Fibroblast of skin of right quadriceps (primary cell): ENCODE results near the gene ULBP2.
A peak's percentile ranks its signal among the peaks of the same experiment; 100 is the strongest.
"Not testable (repeated sequence)": the region's sequence is repeated elsewhere in the genome, so short reads cannot be mapped to it uniquely, and the experiment has no call there.

ENCODE experiments used
- DNase-seq: peaks from one replicate; pipeline ENCODE4 v3.0.0-alpha.2; 2013

The ULBP2 gene

GRCh38 chr6:149929422-149929821 lies 12.4 kb upstream of the ULBP2 start:
- DNase-seq, result no peak

GRCh38 chr6:149931501-149931900 lies 10.3 kb upstream of the ULBP2 start:
- DNase-seq, result no peak

- no peak for DNase-seq
These were observed 8.8 kb upstream of the ULBP2 start for GRCh38 chr6:149933036-149933435.

- DNase-seq, result no peak
These were observed 8.4 kb upstream of the ULBP2 start for GRCh38 chr6:149933461-149933860.

GRCh38 chr6:149934249-149935156 lies 7.3 kb upstream of the ULBP2 start:
- peak; percentile 73 for DNase-seq

- DNase-seq, result no peak
These were observed 6.6 kb upstream of the ULBP2 start for GRCh38 chr6:149935246-149935645.

GRCh38 chr6:149935668-149936067 lies 6.1 kb upstream of the ULBP2 start:
- DNase-seq, result no peak

GRCh38 chr6:149936743-149937142 lies 5.1 kb upstream of the ULBP2 start:
- DNase-seq, result no peak

- DNase-seq, result not testable (repeated sequence)
These were observed 3.7 kb upstream of the ULBP2 start for GRCh38 chr6:149938013-149938570.

- DNase-seq, result no peak
These were observed 3.1 kb upstream of the ULBP2 start for GRCh38 chr6:149938571-149939355.

GRCh38 chr6:149939356-149939648 lies 2.5 kb upstream of the ULBP2 start:
- no peak for DNase-seq

- no peak for DNase-seq
These were observed 1.7 kb upstream of the ULBP2 start for GRCh38 chr6:149939909-149940671.

GRCh38 chr6:149940672-149940982 lies 1.2 kb upstream of the ULBP2 start:
- DNase-seq, result no peak

- no peak for DNase-seq
These were observed 631 bp downstream of the ULBP2 start for GRCh38 chr6:149942461-149942829.

GRCh38 chr6:149943321-149943720 lies 1.5 kb downstream of the ULBP2 start:
- DNase-seq, result not testable (repeated sequence)

GRCh38 chr6:149945276-149945675 lies 3.5 kb downstream of the ULBP2 start:
- DNase-seq, result not testable (repeated sequence)

- not testable (repeated sequence) for DNase-seq
These were observed 4.8 kb downstream of the ULBP2 start for GRCh38 chr6:149946631-149947030.

GRCh38 chr6:149947533-149947932 lies 5.7 kb downstream of the ULBP2 start:
- DNase-seq, result not testable (repeated sequence)

GRCh38 chr6:149948011-149948410 lies 6.2 kb downstream of the ULBP2 start:
- DNase-seq, result no peak

- no peak for DNase-seq
These were observed 6.8 kb downstream of the ULBP2 start for GRCh38 chr6:149948616-149949015.

- DNase-seq, result no peak
These were observed 8.6 kb downstream of the ULBP2 start for GRCh38 chr6:149950423-149950822.

GRCh38 chr6:149951096-149951495 lies 9.3 kb downstream of the ULBP2 start:
- DNase-seq, result no peak

- no peak for DNase-seq
These were observed 9.8 kb downstream of the ULBP2 start for GRCh38 chr6:149951626-149952025.
